T-helper 2 cell treated with Interferon-gamma antibody and Interleukin-4, amounts not matched to agents 5 μg/mL and 100 μg/mL, for 36 hours (primary cell): ENCODE results near the gene PDPK1.
"Not testable (repeated sequence)": the region's sequence is repeated elsewhere in the genome, so short reads cannot be mapped to it uniquely, and the experiment has no call there.

Experiments
- DNase-seq: peaks from one replicate; pipeline ENCODE4 v3.0.0; 2021; ENCODE audit warnings: low spot score
- H3K27ac Mint-ChIP-seq: one replicate; pipeline ENCODE4 v1.8.0; 2021; ENCODE audit warnings: mild to moderate bottlenecking, mixed read lengths
- H3K27me3 Mint-ChIP-seq: one replicate; pipeline ENCODE4 v1.8.0; 2021; ENCODE audit warnings: low read depth, mixed read lengths
- H3K36me3 Mint-ChIP-seq: one replicate; pipeline ENCODE4 v1.8.0; 2021; ENCODE audit warnings: low read depth, mixed read lengths
- H3K4me1 Mint-ChIP-seq: one replicate; pipeline ENCODE4 v1.8.0; 2021; ENCODE audit warnings: low read depth, mixed read lengths
- H3K4me3 Mint-ChIP-seq: one replicate; pipeline ENCODE4 v1.8.0; 2022; ENCODE audit warnings: mild to moderate bottlenecking, moderate library complexity, mixed read lengths
- H3K9me3 Mint-ChIP-seq: one replicate; pipeline ENCODE4 v1.8.0; 2021; ENCODE audit warnings: mixed read lengths

The PDPK1 gene

DNA sequence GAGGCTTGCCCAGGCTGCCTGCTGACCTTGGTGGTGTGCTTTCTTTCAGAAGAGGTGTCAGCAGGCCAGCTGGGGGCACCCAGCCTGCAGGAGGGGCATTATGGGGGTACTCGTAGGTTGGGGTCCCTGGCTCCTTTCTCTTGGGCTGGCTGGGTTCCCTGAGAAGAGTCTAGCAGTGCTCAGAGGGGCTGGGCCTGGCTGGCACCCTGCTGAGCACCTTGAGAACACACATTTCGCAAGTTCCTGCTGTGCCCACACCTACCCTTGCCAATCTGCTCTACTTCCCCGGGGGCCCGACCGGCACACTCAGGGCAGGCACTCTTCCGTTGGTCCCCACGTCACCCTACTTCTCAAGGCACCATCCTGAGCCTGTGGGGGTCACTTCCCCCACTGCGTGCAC, 11.7 kb upstream of the PDPK1 start:
- DNase-seq, result no peak
- H3K27me3 Mint-ChIP-seq, result no peaks in the 10 kb centered on the region
- H3K4me3 Mint-ChIP-seq, result no peak overlapping the region
- H3K27ac Mint-ChIP-seq, result peak overlapping the region; percentile 70
- peaks cover 21% of the 10 kb centered on the region for H3K36me3 Mint-ChIP-seq
- H3K4me1 Mint-ChIP-seq, result peaks cover 5% of the 10 kb centered on the region
- H3K9me3 Mint-ChIP-seq, result no peaks in the 10 kb centered on the region

DNA sequence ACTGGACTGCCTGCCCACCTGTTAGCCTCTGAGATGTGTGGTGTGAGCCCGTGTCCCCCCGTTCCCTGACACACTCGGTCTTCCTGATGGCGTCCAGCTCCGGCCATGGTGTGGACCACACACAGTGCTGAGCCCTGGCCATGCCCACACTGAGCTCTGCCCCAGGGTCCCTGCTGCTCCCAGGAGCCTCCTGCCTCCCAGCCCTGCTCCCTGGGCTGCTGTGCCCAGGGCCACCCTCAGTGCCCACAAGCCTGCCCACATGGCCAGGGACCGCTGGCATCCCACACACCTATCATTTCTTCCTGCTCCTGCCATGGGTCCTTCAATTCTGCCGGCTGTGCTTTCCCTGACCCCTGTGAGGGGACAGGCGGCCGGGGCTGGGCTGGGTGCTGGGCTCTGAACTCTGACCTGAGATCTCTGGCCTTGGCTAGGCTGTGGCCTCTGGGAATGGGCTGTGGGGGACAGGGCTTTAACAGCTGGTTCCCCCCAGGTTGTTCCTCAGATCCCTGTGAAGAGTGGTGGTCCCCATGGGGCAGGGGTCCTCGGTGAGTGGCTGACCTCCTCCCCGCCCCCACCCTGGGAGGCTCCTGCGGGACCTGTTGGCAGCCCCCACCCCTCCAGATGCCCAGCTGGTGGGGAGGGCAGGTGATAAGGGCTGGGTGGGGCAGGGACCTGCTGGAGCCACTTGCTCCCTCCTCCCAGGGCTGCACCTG, 10.6 kb upstream of the PDPK1 start:
- no peaks in the 10 kb centered on the region for H3K27me3 Mint-ChIP-seq
- H3K27ac Mint-ChIP-seq, result no peak overlapping the region
- peaks cover 17% of the 10 kb centered on the region for H3K36me3 Mint-ChIP-seq
- DNase-seq, result no peak
- peaks cover 8% of the 10 kb centered on the region for H3K4me1 Mint-ChIP-seq
- H3K9me3 Mint-ChIP-seq, result no peaks in the 10 kb centered on the region
- H3K4me3 Mint-ChIP-seq, result no peak overlapping the region

DNA sequence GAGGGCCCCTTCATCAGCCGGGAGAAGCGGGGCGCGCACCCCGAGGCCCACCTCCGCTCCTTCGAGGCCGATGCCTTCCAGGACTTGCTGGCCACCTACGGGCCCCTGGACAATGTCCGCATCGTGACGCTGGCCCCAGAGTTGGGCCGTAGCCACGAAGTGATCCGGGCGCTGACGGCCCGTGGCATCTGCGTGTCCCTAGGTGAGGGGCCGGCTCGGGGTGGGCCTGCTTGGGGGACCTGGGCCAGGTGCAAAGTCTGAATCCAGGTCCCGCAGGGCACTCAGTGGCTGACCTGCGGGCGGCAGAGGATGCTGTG, 10.1 kb upstream of the PDPK1 start:
- Mint-ChIP-seq H3K27me3 (no peaks in the 10 kb centered on the region), H3K36me3 (peaks cover 17% of the 10 kb centered on the region), H3K9me3 (no peaks in the 10 kb centered on the region), H3K27ac (no peak overlapping the region), H3K4me1 (peaks cover 10% of the 10 kb centered on the region), H3K4me3 (no peak overlapping the region)
- no peak for DNase-seq

DNA sequence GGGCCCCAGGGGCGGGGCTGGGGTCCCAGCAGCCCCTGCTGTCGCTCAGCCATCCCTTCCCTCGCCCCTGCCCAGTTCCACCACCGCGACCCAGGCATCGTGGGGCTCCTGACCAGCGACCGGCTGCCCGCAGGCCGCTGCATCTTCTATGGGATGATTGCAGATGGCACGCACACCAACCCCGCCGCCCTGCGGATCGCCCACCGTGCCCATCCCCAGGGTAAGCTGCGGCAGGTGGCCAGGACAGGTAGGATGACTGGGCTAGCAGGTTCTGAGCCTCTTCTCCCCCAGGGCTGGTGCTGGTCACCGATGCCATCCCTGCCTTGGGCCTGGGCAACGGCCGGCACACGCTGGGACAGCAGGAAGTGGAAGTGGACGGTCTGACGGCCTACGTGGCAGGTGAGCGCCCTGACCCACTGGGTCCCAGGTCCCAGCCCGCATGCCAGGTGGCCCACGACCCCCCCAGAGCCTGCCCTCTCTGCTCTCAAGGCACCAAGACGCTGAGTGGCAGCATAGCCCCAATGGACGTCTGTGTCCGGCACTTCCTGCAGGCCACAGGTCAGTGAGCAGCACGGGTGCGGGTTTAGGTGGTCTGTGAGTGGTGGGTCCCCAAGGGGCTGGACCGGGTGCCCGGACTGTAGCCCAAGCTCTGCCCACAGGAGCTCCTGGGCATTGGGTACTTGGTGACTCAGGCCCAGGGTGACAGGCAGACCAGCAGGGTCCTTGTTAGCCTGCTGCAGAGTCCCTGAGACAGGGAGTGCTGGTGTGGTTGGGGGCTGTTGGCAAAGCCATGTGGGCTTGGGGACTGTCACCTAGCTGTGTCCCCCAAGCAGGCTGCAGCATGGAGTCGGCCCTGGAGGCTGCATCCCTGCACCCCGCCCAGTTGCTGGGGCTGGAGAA, 9.4 kb upstream of the PDPK1 start:
- Mint-ChIP-seq H3K36me3 (peaks cover 17% of the 10 kb centered on the region), H3K4me3 (no peak overlapping the region), H3K9me3 (no peaks in the 10 kb centered on the region), H3K27me3 (no peaks in the 10 kb centered on the region), H3K4me1 (peaks cover 12% of the 10 kb centered on the region), H3K27ac (no peak overlapping the region)
- DNase-seq, result no peak

DNA sequence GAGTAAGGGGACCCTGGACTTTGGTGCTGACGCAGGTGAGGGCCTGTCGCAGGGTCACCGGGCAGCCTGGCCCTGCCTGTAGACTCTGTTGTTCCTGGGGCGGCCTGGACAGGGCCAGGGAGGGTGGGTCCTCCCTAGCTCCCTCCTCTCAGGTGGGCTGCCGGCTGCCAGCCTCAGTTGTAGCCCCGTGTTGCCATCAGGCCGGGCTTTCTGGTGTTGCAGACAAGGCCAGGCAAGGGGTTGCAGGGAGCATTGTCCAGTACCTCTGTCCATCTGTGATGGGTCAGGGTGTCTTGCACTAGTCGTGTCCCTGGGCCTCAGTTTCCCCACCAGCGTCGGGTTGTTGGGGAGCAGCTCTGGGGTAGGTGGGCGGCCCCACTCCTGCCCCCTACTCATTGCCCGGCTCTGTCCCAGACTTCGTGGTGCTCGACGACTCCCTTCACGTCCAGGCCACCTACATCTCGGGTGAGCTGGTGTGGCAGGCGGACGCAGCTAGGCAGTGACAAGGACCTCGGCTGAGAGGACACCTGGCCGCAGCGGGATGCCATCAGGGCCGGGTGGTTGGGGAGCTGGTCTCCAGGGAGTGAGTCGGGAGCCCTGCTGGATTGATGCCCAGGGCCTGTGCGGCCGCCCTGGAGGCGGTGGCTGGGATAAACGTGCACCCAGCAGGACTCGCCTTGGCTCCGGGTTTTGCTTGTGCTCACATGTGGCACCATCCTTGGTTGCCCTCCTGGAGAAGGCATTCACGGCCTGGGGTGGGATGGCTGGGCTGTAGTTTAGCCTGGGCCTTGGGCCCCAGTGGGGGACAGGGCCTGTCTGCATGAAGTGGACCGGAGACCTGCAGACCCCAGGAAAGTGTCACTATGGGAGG, 8.5 kb upstream of the PDPK1 start:
- H3K27me3 Mint-ChIP-seq, result no peaks in the 10 kb centered on the region
- H3K27ac Mint-ChIP-seq, result peak overlapping the region; percentile 55
- peaks cover 13% of the 10 kb centered on the region for H3K36me3 Mint-ChIP-seq
- no peak for DNase-seq
- H3K4me3 Mint-ChIP-seq, result no peak overlapping the region
- no peaks in the 10 kb centered on the region for H3K9me3 Mint-ChIP-seq
- H3K4me1 Mint-ChIP-seq, result peaks cover 14% of the 10 kb centered on the region

DNA sequence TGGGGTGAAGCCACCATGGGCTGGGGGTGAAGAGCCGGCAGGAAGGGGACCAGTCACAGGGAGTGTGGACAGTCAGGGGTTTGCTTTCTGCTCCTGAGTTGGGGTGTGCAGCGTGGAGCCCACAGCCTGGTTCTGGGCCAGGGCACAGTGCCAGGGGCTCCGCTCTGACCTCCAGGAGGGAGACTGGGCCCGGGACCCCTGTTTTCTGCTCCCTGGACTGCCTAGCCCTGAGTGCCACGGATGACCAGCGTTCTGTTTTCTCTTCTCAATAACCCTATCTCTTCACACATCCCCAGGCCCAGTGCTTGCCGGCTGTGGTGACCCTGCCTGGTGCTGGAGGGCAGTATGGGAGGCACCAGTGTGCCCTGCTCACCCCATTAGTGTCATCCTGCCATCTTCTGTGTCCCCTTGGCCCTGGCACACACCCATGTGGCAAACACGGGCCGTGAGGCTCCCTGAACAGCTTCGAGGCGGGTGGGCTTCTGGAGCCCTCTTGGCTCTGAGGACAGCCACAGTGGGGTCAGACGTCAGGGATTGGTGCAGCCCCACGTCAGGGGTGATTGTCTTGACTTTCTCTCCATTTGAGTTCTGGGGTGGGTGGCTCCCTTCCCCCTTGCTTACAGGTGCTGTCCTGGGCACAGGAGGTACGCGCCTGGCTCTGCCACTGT, 7.7 kb upstream of the PDPK1 start:
- H3K27ac Mint-ChIP-seq, result peak overlapping the region; percentile 57
- peaks cover 14% of the 10 kb centered on the region for H3K4me1 Mint-ChIP-seq
- no peak for DNase-seq
- H3K36me3 Mint-ChIP-seq, result peaks cover 8% of the 10 kb centered on the region
- no peaks in the 10 kb centered on the region for H3K9me3 Mint-ChIP-seq
- no peaks in the 10 kb centered on the region for H3K27me3 Mint-ChIP-seq
- peak overlapping the region; percentile 39 for H3K4me3 Mint-ChIP-seq

DNA sequence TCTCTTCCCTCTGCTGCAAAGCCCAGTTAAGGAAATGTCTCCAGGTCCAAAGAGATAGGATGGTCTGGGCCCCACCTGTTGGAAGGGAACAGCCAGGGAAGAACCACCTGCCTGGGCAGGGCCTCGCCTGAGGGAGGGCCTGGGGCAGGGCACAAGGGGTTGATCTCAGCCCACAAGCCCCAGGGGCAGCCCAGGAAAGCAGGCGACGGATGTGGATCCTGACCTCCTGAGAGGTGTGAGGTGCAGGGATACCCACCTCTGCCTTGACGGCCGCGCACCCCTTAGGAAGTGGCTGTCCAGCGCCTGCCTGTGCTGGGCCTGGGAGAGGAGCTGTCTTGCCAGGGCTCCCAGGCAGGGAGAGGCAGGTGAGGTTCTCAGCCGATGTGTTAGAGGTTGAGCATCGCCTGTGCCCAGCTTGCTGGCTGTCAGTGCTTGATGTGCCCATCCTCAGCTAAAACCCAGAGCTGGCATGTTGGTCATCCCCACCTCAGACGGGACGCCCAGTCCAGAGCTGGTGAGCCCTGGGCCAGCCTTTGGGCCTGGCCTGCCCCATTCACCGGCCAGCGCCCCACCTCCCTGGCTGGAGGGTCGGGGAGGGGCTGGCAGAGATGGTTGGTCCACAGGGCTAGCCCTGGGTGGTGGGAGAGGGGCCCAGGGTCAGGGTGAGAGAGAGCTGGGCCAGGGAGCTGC, 7.0 kb upstream of the PDPK1 start:
- peak overlapping the region; percentile 99 for H3K4me3 Mint-ChIP-seq
- DNase-seq, result no peak
- H3K4me1 Mint-ChIP-seq, result peaks cover 14% of the 10 kb centered on the region
- H3K9me3 Mint-ChIP-seq, result no peaks in the 10 kb centered on the region
- peaks cover 8% of the 10 kb centered on the region for H3K36me3 Mint-ChIP-seq
- H3K27me3 Mint-ChIP-seq, result no peaks in the 10 kb centered on the region
- H3K27ac Mint-ChIP-seq, result peak overlapping the region; percentile 100

DNA sequence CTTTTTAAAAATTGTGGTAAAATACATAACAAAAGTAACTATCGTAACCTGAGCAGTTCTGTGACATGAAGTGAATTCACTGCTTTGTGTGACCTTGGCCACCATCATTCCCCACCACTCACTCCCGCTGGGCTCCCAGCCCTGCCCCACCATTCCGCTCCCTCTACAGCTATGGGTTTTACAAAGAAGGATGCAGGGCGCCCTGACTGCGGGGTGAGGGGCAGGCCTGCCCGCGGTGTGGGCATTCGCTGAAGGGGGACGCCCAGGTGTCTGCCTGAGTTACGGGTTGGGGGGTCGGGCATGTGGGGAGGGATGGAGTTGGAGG, 6.5 kb upstream of the PDPK1 start, which contains the start of gene CEMP1:
Gene CEMP1, minus strand, starts transcription at position 38 of the 325 bp plus-strand sequence. CDS start 335 bp downstream, outside the sequence.
- H3K27ac Mint-ChIP-seq, result peak within 1 kb of the TSS; percentile 100
- no peaks in the 10 kb centered on the region for H3K9me3 Mint-ChIP-seq
- H3K36me3 Mint-ChIP-seq, result peaks cover 4% of the 10 kb centered on the region
- no peak for DNase-seq
- peak within 1 kb of the TSS; percentile 99 for H3K4me3 Mint-ChIP-seq
- peaks cover 14% of the 10 kb centered on the region for H3K4me1 Mint-ChIP-seq
- H3K27me3 Mint-ChIP-seq, result no peaks in the 10 kb centered on the region

DNA sequence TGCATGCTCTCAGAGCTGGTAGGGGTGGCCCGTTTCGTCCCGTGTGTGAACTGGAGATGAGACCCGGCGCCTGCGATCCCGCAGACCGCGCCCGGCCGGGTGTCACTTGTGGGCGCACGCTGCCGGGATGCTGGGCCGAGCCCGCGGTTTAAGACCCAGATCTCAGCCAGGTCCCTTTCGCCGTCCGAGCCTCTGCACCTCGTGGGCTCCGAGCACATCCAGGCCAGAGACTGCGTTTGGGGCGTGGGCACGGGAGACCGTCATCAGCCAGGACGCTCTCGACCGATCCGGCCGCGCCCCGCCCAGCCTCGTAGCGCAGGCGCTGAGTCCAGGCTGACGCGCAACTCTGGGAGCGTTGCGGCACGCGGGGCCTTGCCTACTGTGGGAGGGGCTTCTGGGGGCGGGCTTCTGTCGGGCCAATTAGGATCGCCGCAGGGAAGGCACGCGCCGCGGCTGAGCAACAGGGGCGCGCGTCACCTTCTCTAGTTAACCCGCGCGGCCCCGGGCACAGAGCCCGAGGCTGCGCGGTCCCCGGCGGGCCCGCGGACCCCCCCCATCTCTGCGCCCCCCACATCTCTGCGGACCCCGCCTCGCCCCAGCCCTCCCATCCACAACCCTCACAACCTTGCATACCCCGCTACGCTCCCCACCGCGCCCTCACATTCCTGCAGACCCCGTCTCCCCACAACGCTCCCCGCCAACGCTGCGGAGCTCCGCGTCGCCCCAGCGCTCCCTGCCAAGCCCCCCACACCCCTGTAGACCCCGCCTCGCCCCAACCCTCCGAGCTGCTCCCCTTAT, 5.9 kb upstream of the PDPK1 start:
- peaks cover 14% of the 10 kb centered on the region for H3K4me1 Mint-ChIP-seq
- peak; percentile 98 for DNase-seq
- peaks cover 4% of the 10 kb centered on the region for H3K36me3 Mint-ChIP-seq
- peak overlapping the region; percentile 100 for H3K27ac Mint-ChIP-seq
- no peaks in the 10 kb centered on the region for H3K9me3 Mint-ChIP-seq
- peak overlapping the region; percentile 99 for H3K4me3 Mint-ChIP-seq
- no peaks in the 10 kb centered on the region for H3K27me3 Mint-ChIP-seq

DNA sequence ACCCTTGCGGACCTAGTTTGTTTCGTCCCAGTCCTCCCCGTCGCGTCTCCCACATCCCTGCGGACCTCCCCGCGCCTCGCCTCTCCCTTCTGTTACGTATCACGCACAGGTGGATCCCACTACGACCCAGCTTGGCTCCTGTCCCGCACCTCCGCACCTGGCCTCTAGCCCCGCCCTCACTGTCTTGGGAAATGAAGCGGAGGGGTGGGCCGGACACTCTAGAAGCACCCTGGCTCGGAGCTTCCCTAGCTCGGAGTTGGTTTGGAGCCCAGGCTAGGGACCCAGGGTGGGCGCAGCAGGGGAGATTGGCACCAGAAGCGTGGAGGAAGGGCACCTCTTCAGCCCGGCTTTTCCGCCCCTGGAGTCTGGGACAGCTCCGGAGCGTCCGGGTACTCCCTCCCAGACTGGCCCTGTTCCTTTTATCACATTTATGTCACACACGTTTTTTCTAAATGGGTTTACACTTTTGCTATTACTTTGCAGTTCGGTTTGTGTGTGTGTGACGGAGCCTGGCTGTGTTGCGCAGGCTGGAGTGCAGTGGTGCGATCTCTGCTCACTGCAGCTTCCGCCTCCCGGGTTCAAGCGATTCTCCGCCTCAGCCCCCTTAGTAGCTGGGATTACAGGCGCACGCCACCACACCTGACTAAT, 5.2 kb upstream of the PDPK1 start:
- Mint-ChIP-seq H3K4me3 (peak overlapping the region; percentile 99), H3K36me3 (peaks cover 4% of the 10 kb centered on the region), H3K27ac (peak overlapping the region; percentile 100), H3K9me3 (no peaks in the 10 kb centered on the region), H3K4me1 (peaks cover 18% of the 10 kb centered on the region), H3K27me3 (no peaks in the 10 kb centered on the region)
- DNase-seq, result peak; percentile 67

DNA sequence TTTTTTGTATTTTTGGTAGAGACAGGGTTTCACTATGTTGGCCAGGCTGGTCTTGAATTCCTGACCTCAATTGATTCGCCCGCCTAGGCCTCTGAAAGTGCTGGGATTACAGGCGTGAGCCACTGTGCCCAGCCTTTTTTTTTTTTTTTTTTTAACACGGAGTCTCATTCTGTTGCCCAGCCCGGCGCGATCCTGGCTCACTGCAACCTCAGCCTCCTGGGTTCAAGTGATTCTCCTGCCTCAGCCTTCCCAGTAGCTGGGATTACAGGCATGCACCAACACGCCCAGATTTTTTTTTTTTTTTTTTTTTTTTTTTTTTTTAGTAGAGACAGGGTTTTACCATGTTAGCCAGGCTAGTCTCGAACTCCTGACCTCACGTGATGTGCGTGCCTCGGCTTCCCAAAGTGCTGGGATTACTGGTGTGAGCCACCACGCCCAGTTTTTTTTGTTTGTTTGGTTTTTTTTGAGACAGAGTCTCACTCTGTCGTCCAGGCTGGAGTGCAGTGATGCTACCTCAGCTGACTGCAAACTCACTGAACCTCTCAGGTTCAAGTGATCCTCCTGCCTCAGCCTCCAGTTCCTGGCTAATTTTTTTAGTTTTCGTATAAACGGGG, 4.6 kb upstream of the PDPK1 start:
- H3K4me3 Mint-ChIP-seq, result peak overlapping the region; percentile 99
- H3K4me1 Mint-ChIP-seq, result peaks cover 18% of the 10 kb centered on the region
- DNase-seq, H3K27me3 Mint-ChIP-seq, H3K9me3 Mint-ChIP-seq, H3K36me3 Mint-ChIP-seq: not testable (repeated sequence)
- H3K27ac Mint-ChIP-seq, result peak overlapping the region; percentile 100

DNA sequence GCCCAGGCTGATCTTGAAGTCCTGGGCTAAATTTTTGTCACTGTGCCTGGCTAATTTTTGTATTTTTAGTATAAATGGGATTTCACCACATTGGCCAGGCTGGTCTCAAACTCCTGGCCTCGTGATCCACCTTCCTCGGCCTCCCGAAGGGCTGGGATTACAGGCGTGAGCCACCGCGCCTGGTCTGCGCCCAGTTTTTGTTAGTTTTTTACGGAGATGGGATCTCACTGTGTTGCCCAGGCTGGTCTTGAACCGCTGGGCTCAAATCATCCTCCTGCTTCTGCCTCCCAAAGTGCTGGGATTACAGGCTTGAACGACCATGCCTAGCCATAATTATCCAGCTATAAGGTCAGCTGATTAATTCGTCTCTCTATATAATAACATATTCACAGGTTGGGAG, 3.9 kb upstream of the PDPK1 start:
- H3K4me1 Mint-ChIP-seq, result peaks cover 20% of the 10 kb centered on the region
- peak overlapping the region; percentile 100 for H3K27ac Mint-ChIP-seq
- no peaks in the 10 kb centered on the region for H3K9me3 Mint-ChIP-seq
- DNase-seq, result no peak
- no peaks in the 10 kb centered on the region for H3K27me3 Mint-ChIP-seq
- peak overlapping the region; percentile 64 for H3K4me3 Mint-ChIP-seq
- H3K36me3 Mint-ChIP-seq, result peaks cover 4% of the 10 kb centered on the region
